Measurements from ENCODE around the gene ITGAE.

Gene ITGAE

GRCh38 chr17:3817851-3818605, 17.0 kb upstream of the ITGAE start:
- DNase-seq = no peak

GRCh38 chr17:3815925-3816324, 14.9 kb upstream of the ITGAE start:
- no peak for DNase-seq

GRCh38 chr17:3815122-3815521, 14.1 kb upstream of the ITGAE start:
- DNase-seq = no peak

GRCh38 chr17:3814361-3814760, 13.4 kb upstream of the ITGAE start:
- no peak for DNase-seq

- no peak for DNase-seq
Observed at GRCh38 chr17:3813171-3813570, 12.2 kb upstream of the ITGAE start.

GRCh38 chr17:3812771-3813170, 11.8 kb upstream of the ITGAE start:
- DNase-seq = no peak

- no peak for DNase-seq
Observed at GRCh38 chr17:3812284-3812683, 11.3 kb upstream of the ITGAE start.

- DNase-seq = no peak
Observed at GRCh38 chr17:3810019-3810418, 9.0 kb upstream of the ITGAE start.

GRCh38 chr17:3809135-3809534, 8.1 kb upstream of the ITGAE start:
- DNase-seq = no peak

GRCh38 chr17:3808701-3809100, 7.7 kb upstream of the ITGAE start:
- DNase-seq = no peak

GRCh38 chr17:3805581-3805980, 4.6 kb upstream of the ITGAE start:
- no peak for DNase-seq

- no peak for DNase-seq
Observed at GRCh38 chr17:3804503-3804931, 3.5 kb upstream of the ITGAE start.

- no peak for DNase-seq
Observed at GRCh38 chr17:3803308-3803640, 2.3 kb upstream of the ITGAE start.

GRCh38 chr17:3802461-3803307, 1.7 kb upstream of the ITGAE start:
- DNase-seq = no peak

GRCh38 chr17:3801792-3802191, 804 bp upstream of the ITGAE start:
- no peak for DNase-seq

GRCh38 chr17:3801347-3801746, 359 bp upstream of the ITGAE start:
- DNase-seq = no peak

GRCh38 chr17:3799181-3799945, 1.6 kb downstream of the ITGAE start:
- DNase-seq = peak; percentile 54

GRCh38 chr17:3798273-3799180, 2.5 kb downstream of the ITGAE start:
- no peak for DNase-seq

GRCh38 chr17:3796822-3797170, 4.2 kb downstream of the ITGAE start:
- DNase-seq = no peak

- DNase-seq = no peak
Observed at GRCh38 chr17:3796110-3796821, 4.7 kb downstream of the ITGAE start.

- DNase-seq = no peak
Observed at GRCh38 chr17:3795390-3796102, 5.4 kb downstream of the ITGAE start.
